ENCODE results near the gene GOLGA6L7.
"Not testable (repeated sequence)": the region's sequence is repeated elsewhere in the genome, so short reads cannot be mapped to it uniquely, and the experiment has no call there.

GOLGA6L7 gene

GRCh38 chr15:28843520-28843919, 4.9 kb downstream of the GOLGA6L7 start:
- DNase-seq = not testable (repeated sequence)

- DNase-seq = not testable (repeated sequence)
Observed at GRCh38 chr15:28842210-28842609, 6.2 kb downstream of the GOLGA6L7 start.

GRCh38 chr15:28840285-28840684, 8.2 kb downstream of the GOLGA6L7 start:
- DNase-seq = not testable (repeated sequence)

DNA sequence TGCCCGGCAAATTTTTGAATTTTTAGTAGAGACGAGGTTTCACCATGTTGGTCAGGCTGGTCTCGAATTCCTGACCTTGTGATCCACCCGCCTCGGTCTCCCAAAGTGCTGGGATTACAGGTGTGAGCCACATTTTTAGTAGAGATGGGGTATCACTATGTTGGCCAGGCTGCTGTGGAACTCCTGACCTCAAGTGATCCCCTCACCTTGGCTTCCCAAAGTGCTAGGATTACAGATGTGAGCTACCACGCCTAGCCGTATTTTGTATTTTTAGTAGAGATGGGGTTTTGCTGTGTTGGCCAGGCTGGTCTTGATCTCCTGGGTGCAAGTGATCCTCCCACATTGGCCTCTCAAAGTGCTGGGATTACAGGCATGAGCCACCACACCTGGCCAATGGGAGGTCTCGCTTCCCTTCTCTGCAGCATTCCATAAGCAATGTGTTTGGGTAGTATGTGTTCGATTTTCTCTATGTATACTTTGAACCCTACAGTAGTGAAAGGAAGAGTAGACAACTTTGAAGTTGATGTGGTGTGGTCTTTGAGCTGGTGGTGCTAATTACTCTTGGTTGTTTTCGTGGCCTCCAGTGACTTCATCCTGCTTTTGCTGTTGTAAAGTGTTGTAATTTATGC, 13.4 kb downstream of the GOLGA6L7 start:
- DNase-seq = not testable (repeated sequence)

- peak; percentile 82 to 86 (median 83) for DNase-seq
Observed at GRCh38 chr15:28831897-28832587, 16.4 kb downstream of the GOLGA6L7 start.

GRCh38 chr15:28821420-28821819, 27.0 kb downstream of the GOLGA6L7 start:
- not testable (repeated sequence) for DNase-seq

DNA sequence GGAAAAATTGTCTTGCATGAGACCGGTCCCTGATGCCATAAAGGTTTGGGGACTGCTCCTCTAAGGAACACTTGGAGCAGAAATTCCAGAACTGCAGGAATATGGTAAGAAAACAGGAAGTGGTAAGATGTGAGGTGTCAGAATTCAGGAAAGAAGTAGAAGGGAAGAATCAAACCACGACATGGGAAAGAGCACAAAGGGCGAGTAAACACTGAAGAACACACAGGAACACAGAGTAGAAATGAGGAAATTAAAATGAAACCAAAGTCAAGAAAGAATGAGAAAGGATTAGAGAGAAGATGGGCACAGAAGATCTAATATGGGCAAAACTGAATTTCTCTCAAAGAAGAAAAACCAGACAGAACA, 28.5 kb downstream of the GOLGA6L7 start:
- DNase-seq = not testable (repeated sequence)

DNA sequence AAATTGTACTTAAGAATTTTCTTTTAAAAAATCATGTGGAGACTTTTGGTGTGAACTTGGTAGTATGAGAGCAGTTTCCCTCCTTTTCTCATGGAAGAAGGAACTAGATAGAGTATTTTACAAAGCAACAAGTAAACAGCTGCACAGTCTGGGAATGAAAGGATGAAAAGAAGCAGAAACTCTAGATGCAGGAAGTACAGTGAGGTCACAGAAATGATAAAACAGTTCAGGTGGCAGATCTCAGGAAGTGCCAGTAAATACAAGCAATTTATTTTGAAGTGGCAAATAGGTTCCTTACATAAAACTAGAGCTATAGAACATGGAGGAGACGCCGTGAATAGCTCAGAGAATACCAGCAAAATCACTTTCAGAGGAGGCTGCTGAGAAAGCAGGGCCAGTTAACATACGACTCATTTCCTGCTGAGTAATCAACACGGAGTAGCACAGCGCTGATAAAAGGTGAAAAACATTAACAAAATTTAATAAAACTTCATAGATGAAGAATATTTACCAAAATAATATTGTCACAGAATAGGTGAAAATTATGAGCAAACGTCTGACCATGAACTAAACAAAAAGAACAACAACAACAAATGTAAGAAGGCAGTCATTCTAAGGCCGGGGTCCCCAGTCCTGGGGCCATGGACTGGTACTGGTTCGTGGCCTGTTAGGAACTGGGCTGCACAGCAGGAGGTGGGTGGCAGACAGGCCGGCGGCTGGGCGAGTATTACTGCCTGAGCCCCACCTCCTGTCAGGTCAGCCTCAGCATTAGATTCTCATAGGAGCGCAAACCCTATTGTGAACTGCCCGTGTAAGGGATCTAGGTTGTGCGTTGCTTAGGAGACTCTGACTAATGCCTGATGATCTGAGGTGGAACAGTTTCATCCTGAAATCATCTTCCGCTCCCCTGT, 29.2 kb downstream of the GOLGA6L7 start:
- DNase-seq = not testable (repeated sequence)

- not testable (repeated sequence) for DNase-seq
Observed at GRCh38 chr15:28818168-28818567, 30.3 kb downstream of the GOLGA6L7 start.

DNA sequence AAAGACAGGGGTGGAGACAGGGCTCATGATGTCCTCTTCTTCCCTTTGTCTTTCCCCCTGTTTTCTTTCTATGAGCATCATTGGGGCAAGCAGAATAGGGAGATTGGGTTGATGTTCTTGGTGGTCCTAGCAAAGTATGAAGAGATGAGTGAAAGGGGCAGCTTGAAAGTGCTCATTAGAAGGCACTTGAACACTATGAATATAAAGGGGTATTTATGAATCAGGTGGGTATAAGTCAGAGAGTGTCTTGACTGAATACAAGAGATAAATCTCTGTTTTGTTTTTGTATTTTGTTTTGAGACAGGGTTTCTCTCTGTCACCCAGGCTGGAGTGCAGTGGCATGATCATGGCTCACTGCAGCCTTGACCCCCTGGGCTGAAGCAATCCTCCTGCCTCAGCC, 34.4 kb downstream of the GOLGA6L7 start:
- DNase-seq = not testable (repeated sequence)

- not testable (repeated sequence) for DNase-seq
Observed at GRCh38 chr15:28813392-28813791, 35.1 kb downstream of the GOLGA6L7 start.

GRCh38 chr15:28811852-28812550, 36.4 kb downstream of the GOLGA6L7 start:
- not testable (repeated sequence) for DNase-seq

- DNase-seq = not testable (repeated sequence)
Observed at GRCh38 chr15:28810444-28810843, 38.0 kb downstream of the GOLGA6L7 start.

GRCh38 chr15:28808136-28808535, 40.3 kb downstream of the GOLGA6L7 start:
- DNase-seq = not testable (repeated sequence)

DNA sequence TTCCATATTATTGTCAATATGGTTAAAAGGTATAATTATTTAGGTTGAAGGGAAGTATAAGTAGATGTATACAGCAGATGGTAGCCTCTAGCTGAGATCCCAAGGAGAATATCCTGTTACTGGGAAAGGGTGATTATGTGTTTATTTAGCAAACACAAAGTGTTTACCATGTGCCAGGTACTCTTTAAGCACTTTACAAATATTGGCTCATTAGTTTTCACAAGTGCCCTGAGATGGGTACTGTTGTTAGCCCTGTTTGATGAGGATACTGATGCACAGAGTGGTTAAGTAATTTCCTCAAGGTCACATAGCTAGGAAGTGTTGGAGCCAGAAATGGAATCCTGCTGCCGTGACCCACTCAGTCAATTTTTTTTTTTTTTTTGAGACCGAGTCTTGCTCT, 48.1 kb downstream of the GOLGA6L7 start:
- DNase-seq = not testable (repeated sequence)

DNA sequence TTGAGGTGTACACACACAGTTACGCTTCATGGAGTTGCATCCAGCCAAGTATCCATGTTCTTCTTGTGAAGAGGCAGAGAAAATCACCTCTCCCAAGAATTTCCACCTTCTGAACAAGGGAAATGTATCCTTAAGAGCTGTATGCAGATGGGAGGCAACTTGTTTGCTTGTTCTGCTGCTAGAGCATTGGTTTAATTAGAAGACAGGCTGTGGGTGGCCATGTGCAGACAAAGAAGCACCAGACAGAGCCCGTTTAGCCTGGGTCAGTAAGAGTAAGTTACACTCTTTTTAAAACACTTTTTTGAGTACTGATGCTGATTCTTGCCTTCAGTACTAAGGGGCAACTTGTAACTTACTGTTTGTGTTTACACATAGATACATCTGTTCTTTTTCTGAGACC, 50.2 kb downstream of the GOLGA6L7 start:
- DNase-seq = not testable (repeated sequence)

- DNase-seq = peak in 1 of 3 donors; percentile 31
Observed at GRCh38 chr15:28794231-28794630, 54.2 kb downstream of the GOLGA6L7 start.

Measured in suppressor macrophage treated with lipopolysaccharide for 1 hour (primary cell).